ENCODE measurements around the gene FGFR2.

The FGFR2 gene

DNA sequence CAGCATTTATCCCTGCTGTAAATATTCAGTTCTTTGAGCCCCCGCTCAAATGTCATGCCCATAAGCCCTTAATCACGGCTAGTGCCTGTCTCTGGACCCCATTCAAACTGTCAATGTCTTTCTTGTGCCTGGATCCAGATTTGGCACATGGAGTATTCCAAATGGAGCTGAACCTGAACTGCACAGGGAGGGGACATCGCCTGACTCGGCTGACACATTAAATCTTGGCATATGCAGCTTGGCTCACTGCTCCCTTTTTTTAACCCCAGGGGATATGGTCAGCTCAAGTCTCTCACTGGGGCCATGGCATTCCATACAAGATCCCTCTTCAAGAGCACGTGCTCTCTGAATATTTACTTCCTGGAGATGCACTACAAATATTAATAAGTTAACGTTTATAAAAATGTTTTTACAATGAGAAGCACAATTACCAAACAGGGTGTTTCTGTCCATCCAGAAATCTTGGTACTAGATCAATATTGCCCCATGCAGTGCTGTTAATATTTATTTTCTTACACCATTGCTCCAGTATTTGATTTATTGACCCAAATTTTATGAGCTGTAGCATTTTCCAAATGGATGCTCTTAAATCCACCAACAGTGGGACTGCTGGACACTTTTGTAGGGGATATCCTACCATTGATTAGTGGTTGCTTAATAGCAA, 57.4 kb downstream of the FGFR2 start:
- no peak for ATAC-seq
- no peak for TF ChIP-seq TCF4 (CRISPR knock-in tag; IDR thresholded peaks at IDR 0.05; ENCODE audit: borderline replicate concordance)
- TF ChIP-seq, protein P1, sequence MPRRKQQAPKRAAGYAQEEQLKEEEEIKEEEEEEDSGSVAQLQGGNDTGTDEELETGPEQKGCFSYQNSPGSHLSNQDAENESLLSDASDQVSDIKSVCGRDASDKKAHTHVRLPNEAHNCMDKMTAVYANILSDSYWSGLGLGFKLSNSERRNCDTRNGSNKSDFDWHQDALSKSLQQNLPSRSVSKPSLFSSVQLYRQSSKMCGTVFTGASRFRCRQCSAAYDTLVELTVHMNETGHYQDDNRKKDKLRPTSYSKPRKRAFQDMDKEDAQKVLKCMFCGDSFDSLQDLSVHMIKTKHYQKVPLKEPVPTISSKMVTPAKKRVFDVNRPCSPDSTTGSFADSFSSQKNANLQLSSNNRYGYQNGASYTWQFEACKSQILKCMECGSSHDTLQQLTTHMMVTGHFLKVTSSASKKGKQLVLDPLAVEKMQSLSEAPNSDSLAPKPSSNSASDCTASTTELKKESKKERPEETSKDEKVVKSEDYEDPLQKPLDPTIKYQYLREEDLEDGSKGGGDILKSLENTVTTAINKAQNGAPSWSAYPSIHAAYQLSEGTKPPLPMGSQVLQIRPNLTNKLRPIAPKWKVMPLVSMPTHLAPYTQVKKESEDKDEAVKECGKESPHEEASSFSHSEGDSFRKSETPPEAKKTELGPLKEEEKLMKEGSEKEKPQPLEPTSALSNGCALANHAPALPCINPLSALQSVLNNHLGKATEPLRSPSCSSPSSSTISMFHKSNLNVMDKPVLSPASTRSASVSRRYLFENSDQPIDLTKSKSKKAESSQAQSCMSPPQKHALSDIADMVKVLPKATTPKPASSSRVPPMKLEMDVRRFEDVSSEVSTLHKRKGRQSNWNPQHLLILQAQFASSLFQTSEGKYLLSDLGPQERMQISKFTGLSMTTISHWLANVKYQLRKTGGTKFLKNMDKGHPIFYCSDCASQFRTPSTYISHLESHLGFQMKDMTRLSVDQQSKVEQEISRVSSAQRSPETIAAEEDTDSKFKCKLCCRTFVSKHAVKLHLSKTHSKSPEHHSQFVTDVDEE (CRISPR knock-in tag; IDR thresholded peaks at IDR 0.05), result no peak
- TF ChIP-seq, protein P2, sequence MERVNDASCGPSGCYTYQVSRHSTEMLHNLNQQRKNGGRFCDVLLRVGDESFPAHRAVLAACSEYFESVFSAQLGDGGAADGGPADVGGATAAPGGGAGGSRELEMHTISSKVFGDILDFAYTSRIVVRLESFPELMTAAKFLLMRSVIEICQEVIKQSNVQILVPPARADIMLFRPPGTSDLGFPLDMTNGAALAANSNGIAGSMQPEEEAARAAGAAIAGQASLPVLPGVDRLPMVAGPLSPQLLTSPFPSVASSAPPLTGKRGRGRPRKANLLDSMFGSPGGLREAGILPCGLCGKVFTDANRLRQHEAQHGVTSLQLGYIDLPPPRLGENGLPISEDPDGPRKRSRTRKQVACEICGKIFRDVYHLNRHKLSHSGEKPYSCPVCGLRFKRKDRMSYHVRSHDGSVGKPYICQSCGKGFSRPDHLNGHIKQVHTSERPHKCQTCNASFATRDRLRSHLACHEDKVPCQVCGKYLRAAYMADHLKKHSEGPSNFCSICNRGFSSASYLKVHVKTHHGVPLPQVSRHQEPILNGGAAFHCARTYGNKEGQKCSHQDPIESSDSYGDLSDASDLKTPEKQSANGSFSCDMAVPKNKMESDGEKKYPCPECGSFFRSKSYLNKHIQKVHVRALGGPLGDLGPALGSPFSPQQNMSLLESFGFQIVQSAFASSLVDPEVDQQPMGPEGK (CRISPR knock-in tag; IDR thresholded peaks at IDR 0.05; ENCODE audit: borderline replicate concordance), result no peak
- TF ChIP-seq ESRRG (CRISPR knock-in tag; IDR thresholded peaks at IDR 0.05), result no peak
- no peak for TF ChIP-seq PPARA (CRISPR knock-in tag; IDR thresholded peaks at IDR 0.05; ENCODE audit: borderline replicate concordance)
- TF ChIP-seq SNAI2 (CRISPR knock-in tag; IDR thresholded peaks at IDR 0.05), result no peak
- no peak for TF ChIP-seq GLIS3 (CRISPR knock-in tag; IDR thresholded peaks at IDR 0.05)
- TF ChIP-seq ZFP30 (CRISPR knock-in tag; IDR thresholded peaks at IDR 0.05), result no peak
- no peak for TF ChIP-seq TOX (CRISPR knock-in tag; IDR thresholded peaks at IDR 0.05; ENCODE audit: borderline replicate concordance)

DNA sequence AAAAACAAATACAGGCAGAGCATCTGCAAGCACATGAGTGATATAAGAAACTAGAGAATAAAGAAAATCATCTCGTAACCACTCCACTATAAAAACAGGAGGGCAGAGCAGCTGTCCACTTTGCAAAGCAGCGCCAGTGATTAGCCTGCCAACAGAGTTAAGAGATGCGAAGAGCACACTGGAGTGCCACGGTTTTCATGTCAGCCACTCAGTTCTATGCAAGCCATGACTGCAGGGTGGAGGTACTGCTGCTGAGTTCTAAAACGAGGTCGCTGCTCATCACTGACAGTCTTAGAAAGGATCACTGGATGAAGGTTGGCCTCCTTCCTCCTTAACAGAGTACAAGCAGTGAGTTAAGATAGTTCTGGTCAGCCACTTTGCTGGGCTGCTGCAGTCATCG, 58.5 kb downstream of the FGFR2 start:
- ATAC-seq, result no peak
- TF ChIP-seq PPARA (CRISPR knock-in tag; IDR thresholded peaks at IDR 0.05; ENCODE audit: borderline replicate concordance) (no peak), BACH2 (CRISPR knock-in tag; IDR thresholded peaks at IDR 0.05; ENCODE audit: borderline replicate concordance) (no peak), RARB (CRISPR knock-in tag; IDR thresholded peaks at IDR 0.05) (no peak), SNAI2 (CRISPR knock-in tag; IDR thresholded peaks at IDR 0.05) (no peak), TCF4 (CRISPR knock-in tag; IDR thresholded peaks at IDR 0.05; ENCODE audit: borderline replicate concordance) (no peak), ESRRG (CRISPR knock-in tag; IDR thresholded peaks at IDR 0.05) (no peak), CSDC2 (CRISPR knock-in tag; IDR thresholded peaks at IDR 0.05) (no peak), GLIS3 (CRISPR knock-in tag; IDR thresholded peaks at IDR 0.05) (no peak), ZC3H10 (CRISPR knock-in tag; IDR thresholded peaks at IDR 0.05) (no peak), TOX (CRISPR knock-in tag; IDR thresholded peaks at IDR 0.05; ENCODE audit: borderline replicate concordance) (no peak), ZFP30 (CRISPR knock-in tag; IDR thresholded peaks at IDR 0.05) (no peak)
- TF ChIP-seq, protein P3, sequence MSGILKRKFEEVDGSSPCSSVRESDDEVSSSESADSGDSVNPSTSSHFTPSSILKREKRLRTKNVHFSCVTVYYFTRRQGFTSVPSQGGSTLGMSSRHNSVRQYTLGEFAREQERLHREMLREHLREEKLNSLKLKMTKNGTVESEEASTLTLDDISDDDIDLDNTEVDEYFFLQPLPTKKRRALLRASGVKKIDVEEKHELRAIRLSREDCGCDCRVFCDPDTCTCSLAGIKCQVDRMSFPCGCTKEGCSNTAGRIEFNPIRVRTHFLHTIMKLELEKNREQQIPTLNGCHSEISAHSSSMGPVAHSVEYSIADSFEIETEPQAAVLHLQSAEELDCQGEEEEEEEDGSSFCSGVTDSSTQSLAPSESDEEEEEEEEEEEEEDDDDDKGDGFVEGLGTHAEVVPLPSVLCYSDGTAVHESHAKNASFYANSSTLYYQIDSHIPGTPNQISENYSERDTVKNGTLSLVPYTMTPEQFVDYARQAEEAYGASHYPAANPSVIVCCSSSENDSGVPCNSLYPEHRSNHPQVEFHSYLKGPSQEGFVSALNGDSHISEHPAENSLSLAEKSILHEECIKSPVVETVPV (CRISPR knock-in tag; IDR thresholded peaks at IDR 0.05), result no peak
- TF ChIP-seq, protein P4, sequence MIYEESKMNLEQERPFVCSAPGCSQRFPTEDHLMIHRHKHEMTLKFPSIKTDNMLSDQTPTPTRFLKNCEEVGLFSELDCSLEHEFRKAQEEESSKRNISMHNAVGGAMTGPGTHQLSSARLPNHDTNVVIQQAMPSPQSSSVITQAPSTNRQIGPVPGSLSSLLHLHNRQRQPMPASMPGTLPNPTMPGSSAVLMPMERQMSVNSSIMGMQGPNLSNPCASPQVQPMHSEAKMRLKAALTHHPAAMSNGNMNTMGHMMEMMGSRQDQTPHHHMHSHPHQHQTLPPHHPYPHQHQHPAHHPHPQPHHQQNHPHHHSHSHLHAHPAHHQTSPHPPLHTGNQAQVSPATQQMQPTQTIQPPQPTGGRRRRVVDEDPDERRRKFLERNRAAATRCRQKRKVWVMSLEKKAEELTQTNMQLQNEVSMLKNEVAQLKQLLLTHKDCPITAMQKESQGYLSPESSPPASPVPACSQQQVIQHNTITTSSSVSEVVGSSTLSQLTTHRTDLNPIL (CRISPR knock-in tag; IDR thresholded peaks at IDR 0.05; ENCODE audit: low read depth), result no peak
- TF ChIP-seq, protein P1 (CRISPR knock-in tag; IDR thresholded peaks at IDR 0.05), result no peak
- TF ChIP-seq, protein P5, sequence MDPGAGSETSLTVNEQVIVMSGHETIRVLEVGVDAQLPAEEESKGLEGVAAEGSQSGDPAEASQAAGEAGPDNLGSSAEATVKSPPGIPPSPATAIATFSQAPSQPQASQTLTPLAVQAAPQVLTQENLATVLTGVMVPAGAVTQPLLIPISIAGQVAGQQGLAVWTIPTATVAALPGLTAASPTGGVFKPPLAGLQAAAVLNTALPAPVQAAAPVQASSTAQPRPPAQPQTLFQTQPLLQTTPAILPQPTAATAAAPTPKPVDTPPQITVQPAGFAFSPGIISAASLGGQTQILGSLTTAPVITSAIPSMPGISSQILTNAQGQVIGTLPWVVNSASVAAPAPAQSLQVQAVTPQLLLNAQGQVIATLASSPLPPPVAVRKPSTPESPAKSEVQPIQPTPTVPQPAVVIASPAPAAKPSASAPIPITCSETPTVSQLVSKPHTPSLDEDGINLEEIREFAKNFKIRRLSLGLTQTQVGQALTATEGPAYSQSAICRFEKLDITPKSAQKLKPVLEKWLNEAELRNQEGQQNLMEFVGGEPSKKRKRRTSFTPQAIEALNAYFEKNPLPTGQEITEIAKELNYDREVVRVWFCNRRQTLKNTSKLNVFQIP (CRISPR knock-in tag; IDR thresholded peaks at IDR 0.05; ENCODE audit: borderline replicate concordance, low read depth), result no peak
- TF ChIP-seq, protein P2 (CRISPR knock-in tag; IDR thresholded peaks at IDR 0.05; ENCODE audit: borderline replicate concordance), result no peak

Measured in SK-N-SH treated with all-trans-retinoic acid at 6 μM for 48 hours (cell line).